ENCODE results near the gene CGNL1.

The CGNL1 gene

GRCh38 chr15:57592426-57592825 lies 216.1 kb downstream of the CGNL1 start:
- POLR2A ChIA-PET: no interaction called here
- DNase-seq (ENCODE audit: low read depth, low spot score): no peak
- CTCF ChIA-PET: interaction anchor here (1.0 kb wide), 1 partner anchor 31 kb away, joined by 7 read pairs; no protein-coding TSS in a partner anchor
- no peak for TF ChIP-seq CTCF (IDR thresholded peaks at IDR 0.05; ENCODE audit: insufficient read depth, low read length, missing control alignments)
- H3K4me3 ChIP-seq (ENCODE audit: low read depth, low read length): no peak overlapping the region

DNA sequence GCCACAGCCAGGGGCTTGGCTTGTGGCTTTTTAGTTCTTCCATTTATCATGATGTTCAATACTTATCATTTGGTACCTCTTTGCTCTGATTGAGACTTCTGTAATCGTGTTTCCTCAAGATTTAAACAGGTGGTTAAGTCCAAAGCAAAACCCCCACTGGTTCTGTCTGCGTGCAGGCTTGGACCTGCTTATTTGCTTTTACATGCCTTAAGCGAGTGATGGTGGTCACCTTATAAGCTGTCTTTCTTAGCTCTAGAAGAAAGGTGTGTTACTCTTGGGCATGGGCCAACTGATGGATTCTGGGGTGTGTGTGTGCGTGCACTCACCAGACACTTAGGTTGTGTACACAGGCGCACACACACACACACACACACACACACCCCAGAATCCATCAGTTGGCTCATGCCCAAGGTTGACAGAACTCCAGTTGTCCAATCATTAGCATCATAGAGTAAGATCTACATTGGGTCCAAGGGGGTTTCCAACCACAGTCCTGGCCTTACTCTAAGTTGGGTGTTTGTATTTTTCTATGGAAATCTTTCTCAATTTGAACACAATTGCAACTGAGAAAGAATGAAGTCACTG lies 216.6 kb downstream of the CGNL1 start:
- ChIA-PET POLR2A (no interaction called here), CTCF (interaction anchor here (1.0 kb wide), 1 partner anchor 32 kb away, joined by 7 read pairs; no protein-coding TSS in a partner anchor)
- no peak for TF ChIP-seq CTCF (IDR thresholded peaks at IDR 0.05; ENCODE audit: insufficient read depth, low read length, missing control alignments)
- no peak overlapping the region for H3K4me3 ChIP-seq (ENCODE audit: low read depth, low read length)
- no peak for DNase-seq (ENCODE audit: low read depth, low spot score)

GRCh38 chr15:57594479-57594878 lies 218.2 kb downstream of the CGNL1 start:
- CTCF ChIA-PET: no interaction called here

DNA sequence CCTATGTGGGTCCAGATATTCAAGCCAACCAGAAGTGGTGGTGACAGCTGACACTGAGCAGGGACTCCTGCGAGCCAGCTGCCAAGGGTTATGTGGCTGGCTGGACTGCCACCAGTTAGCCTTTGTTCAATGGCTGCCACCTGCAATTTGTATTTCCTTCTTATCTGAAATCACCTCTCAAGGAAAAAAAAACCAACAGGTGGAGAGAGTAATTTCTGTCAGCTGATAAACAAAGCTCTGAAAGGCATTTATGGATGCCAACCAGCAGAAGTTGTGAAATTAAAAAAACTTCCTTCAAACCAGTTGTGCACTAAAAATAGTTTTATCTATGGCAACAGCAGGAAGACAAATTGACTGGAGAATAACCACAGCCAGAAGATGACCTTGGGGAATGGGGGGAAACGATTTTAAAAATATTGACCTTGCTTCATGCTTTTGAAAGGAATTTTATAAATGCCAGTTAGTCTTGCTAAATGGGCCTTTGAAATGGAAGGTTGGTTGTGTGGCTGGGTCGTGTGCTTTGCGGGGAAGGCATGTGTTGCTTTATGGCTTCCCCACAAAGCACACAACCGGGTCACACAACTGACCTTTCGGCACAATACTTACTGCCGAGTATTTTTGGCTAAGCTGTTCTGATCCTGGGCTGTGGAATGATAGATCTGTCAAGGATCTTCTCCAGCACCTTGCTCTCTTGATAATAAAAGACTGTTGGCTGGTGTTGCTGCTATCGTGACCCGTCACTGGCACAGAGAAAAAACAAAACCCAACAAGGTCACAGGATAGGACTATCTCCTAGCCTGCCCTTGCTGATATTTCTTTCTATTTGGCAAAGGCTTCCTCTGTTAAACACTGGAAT lies 218.9 kb downstream of the CGNL1 start:
- DNase-seq (ENCODE audit: low read depth, low spot score): no peak
- no peak overlapping the region for H3K4me3 ChIP-seq (ENCODE audit: low read depth, low read length)
- POLR2A ChIA-PET: no interaction called here
- CTCF ChIA-PET: interaction anchor here (1.0 kb wide), 1 partner anchor 35 kb away, joined by 3 read pairs; no protein-coding TSS in a partner anchor
- TF ChIP-seq CTCF (IDR thresholded peaks at IDR 0.05; ENCODE audit: insufficient read depth, low read length, missing control alignments): no peak

More at GRCh38 chr15:57594479-57594878, 218.2 kb downstream of the CGNL1 start:
- no peak for TF ChIP-seq CTCF (IDR thresholded peaks at IDR 0.05; ENCODE audit: insufficient read depth, low read length, missing control alignments)
- POLR2A ChIA-PET: no interaction called here
- H3K4me3 ChIP-seq (ENCODE audit: low read depth, low read length): no peak overlapping the region
- no peak for DNase-seq (ENCODE audit: low read depth, low spot score)

DNA sequence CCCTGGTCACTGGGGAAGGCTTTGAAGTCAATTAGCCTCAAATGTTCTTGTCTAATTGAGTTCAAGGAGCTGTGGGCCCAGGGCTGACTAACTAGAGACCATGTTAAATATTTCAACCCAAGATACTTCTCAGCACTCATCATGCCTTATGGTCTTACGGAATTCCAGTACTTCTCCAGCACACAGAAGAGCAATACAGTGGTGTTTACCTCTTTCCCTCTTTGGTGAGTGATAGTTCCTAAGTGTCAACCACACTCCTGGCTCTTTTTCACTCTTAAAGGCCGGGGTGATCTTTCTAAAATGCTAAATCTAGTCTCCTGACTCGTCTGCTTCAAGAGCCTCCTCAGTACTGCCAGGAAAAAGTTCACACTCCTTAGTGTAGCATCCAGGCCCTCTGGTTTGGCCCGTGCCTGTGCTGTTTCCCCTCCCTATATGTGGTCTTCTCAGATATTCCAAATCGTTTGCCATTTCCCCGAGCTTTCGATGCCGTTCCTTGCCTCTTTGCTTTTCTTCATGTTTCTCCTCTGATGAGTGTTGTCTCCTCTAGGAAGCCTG lies 220.1 kb downstream of the CGNL1 start:
- TF ChIP-seq CTCF (IDR thresholded peaks at IDR 0.05; ENCODE audit: insufficient read depth, low read length, missing control alignments): no peak
- ChIA-PET POLR2A (no interaction called here), CTCF (no interaction called here)
- H3K4me3 ChIP-seq (ENCODE audit: low read depth, low read length): no peak overlapping the region
- no peak for DNase-seq (ENCODE audit: low read depth, low spot score)

GRCh38 chr15:57596978-57597377 lies 220.7 kb downstream of the CGNL1 start:
- no peak overlapping the region for H3K4me3 ChIP-seq (ENCODE audit: low read depth, low read length)
- CTCF ChIA-PET: no interaction called here
- POLR2A ChIA-PET: no interaction called here
- no peak for DNase-seq (ENCODE audit: low read depth, low spot score)
- no peak for TF ChIP-seq CTCF (IDR thresholded peaks at IDR 0.05; ENCODE audit: insufficient read depth, low read length, missing control alignments)
